Suprapubic skin (tissue), 3 donors: Measurements from ENCODE around the gene HCRT.

ENCODE experiments used
- POLR2AphosphoS5 ChIP-seq, 3 donors: sonication (generic); formaldehyde crosslinking; IDR thresholded peaks; one replicate each; pipeline ENCODE4 v1.6.1; 2017; ENCODE audit warnings: antibody characterized with exemption in 3 of 3
- TF ChIP-seq, protein P1 (sequence below), 2 donors: fragments of 200-600 bp in 1 of 2; fragments of 450-650 bp in 1 of 2; sonication (generic) in 1 of 2; IDR thresholded peaks; one replicate each; pipeline ENCODE4 v1.5.1; 2016 to 2019; ENCODE audit warnings: antibody characterized with exemption in 2 of 2, mild to moderate bottlenecking in 1 of 2, moderate library complexity in 1 of 2

DNA sequence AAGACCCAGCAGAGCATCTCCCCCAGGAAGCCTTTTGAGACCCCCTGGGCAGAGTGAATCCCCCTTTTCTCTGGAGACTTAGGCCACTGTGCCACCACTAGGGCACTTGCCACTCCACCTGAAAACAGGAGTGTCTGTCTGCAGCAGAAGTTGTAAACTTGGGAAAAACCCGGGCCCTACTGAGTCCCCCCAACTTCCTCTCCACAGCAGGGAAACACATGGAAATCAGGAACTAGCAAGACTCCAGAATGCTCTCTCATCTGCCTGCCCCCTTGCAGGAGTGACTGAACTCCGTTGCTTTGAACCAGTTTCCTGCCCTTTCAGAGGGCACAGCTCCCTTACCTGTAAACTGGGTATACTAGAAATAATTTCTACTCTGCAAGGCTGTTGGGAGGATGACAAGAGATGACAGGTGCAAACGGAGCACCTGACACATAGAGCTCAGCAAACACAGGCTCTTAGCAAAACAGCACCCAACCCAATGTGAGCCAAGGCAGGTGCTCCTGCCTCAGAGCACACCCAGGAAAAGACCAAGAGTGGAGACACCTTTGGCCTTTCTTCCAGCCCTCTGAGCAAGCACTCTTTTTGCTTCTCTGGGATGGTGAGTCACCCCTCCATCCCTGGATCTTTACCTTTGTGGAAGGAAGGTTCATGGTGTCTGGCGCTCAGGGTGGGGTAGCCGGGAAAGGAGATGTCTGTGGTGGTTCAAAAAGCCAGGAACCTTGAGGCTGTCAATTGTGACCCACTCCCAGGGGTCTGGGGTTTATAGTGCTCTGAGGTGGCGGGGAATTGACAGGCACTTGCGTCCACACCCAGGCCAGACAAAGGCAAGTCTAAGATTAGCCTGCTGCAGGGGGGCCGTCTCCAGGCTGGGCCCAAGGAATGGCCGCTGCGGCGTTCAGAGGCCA is at the start of gene HCRT:
- TF ChIP-seq, protein P1, sequence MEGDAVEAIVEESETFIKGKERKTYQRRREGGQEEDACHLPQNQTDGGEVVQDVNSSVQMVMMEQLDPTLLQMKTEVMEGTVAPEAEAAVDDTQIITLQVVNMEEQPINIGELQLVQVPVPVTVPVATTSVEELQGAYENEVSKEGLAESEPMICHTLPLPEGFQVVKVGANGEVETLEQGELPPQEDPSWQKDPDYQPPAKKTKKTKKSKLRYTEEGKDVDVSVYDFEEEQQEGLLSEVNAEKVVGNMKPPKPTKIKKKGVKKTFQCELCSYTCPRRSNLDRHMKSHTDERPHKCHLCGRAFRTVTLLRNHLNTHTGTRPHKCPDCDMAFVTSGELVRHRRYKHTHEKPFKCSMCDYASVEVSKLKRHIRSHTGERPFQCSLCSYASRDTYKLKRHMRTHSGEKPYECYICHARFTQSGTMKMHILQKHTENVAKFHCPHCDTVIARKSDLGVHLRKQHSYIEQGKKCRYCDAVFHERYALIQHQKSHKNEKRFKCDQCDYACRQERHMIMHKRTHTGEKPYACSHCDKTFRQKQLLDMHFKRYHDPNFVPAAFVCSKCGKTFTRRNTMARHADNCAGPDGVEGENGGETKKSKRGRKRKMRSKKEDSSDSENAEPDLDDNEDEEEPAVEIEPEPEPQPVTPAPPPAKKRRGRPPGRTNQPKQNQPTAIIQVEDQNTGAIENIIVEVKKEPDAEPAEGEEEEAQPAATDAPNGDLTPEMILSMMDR (IDR thresholded peaks at IDR 0.05) = no peak
- no peak for TF ChIP-seq POLR2AphosphoS5 (IDR thresholded peaks at IDR 0.05)
